ENCODE measurements around the gene SENP5. TPM values are rescaled to one million over a fixed set of nuclear protein-coding genes. Genes with fewer than 3 reads are reported as not detected.

SENP5 gene
- total and polyA plus RNA-seq, 9 of the 15 experiments (the other 6 are each of a cell fraction or from before 2014, with no cell fraction given) = 18.3 to 59.7 (median 35.8) TPM

GRCh38 chr3:196867507-196868296 is at the start of gene SENP5 (continued):
- peak; percentile 53; the same call in 1 of the 2 replicates for TF ChIP-seq NFIC (IDR thresholded peaks at IDR 0.05)
- 0 out of 2 replicates have a peak, but pooled peaks have one; percentile 50 for TF ChIP-seq E2F3 (CRISPR knock-in tag; IDR thresholded peaks at IDR 0.05)
- TF ChIP-seq PYGO2 (tag; IDR thresholded peaks at IDR 0.05) = no peak
- TF ChIP-seq ZSCAN29 (IDR thresholded peaks at IDR 0.05) = peak; percentile 28; the same call in 1 of the 2 replicates
- TF ChIP-seq CC2D1A (IDR thresholded peaks at IDR 0.05) = no peak
- TF ChIP-seq FOSL1 (tag; conservative IDR thresholded peaks at IDR 0.05) = 0 out of 2 replicates have a peak, but pooled peaks have one; percentile 16
- TF ChIP-seq ZFP91 (CRISPR knock-in tag; IDR thresholded peaks at IDR 0.05) = no peak
- TF ChIP-seq ZNF407 (IDR thresholded peaks at IDR 0.05; ENCODE audit: low read depth) = no peak
- TF ChIP-seq SUPT5H (IDR thresholded peaks at IDR 0.05) = peak; percentile 90
- peak in 1 of 2 experiments; percentile 83; a peak in 2 of 4 replicates for TF ChIP-seq HDAC1 (IDR thresholded peaks at IDR 0.05)
- TF ChIP-seq AFF1 (IDR thresholded peaks at IDR 0.05; ENCODE audit: low read depth in 1 of 2, partially characterized antibody in 2 of 2) = no peak
- peak; percentile 80 to 96; a peak in 3 of 4 replicates for TF ChIP-seq NONO (IDR thresholded peaks at IDR 0.05; ENCODE audit: low read depth in 2 of 2, low read length in 1 of 2)

Measured in K562 (cell line).